ENCODE measurements around the gene ANKRD13C.
"Not testable (repeated sequence)": the region's sequence is repeated elsewhere in the genome, so short reads cannot be mapped to it uniquely, and the experiment has no call there.

The ANKRD13C gene

GRCh38 chr1:70355920-70356319, 1.4 kb upstream of the ANKRD13C start:
- no peak for DNase-seq

DNA sequence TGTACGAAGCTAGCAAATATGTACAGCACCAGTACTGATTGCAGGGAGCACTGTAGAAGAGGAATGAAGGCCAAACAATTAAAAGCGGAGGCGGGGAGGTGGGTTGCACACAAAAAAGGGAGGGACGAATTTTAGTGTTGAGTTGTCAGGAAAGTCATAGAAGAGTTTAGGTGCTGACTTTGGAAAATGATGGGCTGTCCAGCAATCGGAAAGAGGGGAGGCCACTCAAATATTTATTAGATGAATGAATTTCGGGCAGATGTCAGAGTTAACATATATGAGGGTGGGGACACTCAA, 537 bp upstream of the ANKRD13C start:
- DNase-seq, result no peak

DNA sequence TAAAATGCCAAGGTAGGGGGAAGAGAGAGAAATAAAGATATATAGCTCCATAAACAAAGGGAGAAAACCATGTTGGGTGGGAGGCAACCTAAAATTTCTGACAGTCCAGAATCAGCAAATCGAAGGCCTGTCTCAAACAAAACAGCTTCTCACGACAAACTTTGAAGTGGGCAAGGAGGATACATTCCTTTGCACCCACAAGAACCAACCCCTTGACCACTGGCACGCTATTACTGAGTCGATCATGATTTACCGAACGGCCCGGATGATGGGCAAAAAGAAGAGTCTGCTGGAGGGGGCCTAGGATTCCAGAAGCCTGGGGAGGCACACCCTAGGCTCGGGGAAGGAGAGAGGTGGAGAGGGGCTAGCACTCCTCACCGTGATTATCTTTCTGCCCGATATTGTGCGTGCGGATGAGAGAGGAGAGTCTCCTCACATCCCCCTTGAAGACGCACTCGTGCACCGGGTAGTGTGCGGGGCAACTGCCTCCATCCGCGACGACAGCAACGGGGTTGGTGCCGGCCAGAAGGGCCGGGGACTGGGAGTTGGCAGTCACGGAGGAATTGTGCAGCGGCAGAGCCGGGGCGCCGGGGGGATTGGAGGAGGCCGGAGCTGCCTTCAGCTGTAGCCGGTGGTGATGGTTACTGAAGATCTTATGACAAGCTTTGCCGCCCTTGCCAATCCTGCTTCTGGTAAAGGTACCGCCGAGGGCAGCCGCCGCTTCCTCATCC, 756 bp downstream of the ANKRD13C start:
- DNase-seq, result no peak

- DNase-seq, result no peak
These were observed 1.5 kb downstream of the ANKRD13C start for GRCh38 chr1:70353044-70353443.

DNA sequence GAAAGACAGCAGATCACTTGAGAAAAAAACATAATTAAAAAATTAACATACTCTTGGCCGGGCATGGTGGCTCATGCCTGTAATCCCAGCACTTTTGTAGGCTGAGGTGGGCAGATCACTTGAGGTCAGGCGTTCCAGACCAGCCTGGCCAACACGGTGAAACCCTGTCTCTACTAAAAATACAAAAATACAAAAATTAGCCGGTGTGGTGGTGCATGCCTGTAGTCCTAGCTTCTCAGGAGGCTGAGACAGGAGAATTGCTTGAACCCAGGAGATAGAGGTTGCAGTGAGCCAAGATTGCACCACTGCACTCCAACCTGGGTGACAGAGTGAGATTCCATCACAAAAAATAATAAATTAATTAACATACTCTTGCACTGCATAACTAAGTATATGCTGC, 4.7 kb downstream of the ANKRD13C start:
- DNase-seq, result not testable (repeated sequence)

- no peak for DNase-seq
These were observed 5.9 kb downstream of the ANKRD13C start for GRCh38 chr1:70348399-70349165.

DNA sequence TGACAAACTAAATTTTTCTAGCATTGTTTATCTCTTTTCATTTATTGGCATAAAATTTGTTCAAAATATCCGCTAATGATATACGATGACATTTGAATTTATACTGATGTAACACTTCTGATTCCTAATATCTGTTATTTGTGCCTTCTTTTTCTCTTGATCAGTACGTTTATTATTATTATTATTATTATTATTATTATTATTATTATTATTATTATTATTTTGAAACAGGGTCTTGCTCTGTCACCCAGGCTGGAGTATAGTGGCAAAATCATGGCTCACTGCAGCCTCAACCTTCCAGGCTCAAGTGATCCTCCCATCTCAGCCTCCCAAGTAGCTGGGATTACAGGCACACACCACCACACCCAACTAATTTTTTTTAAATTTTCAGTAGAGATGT, 14.9 kb downstream of the ANKRD13C start:
- DNase-seq, result not testable (repeated sequence)

DNA sequence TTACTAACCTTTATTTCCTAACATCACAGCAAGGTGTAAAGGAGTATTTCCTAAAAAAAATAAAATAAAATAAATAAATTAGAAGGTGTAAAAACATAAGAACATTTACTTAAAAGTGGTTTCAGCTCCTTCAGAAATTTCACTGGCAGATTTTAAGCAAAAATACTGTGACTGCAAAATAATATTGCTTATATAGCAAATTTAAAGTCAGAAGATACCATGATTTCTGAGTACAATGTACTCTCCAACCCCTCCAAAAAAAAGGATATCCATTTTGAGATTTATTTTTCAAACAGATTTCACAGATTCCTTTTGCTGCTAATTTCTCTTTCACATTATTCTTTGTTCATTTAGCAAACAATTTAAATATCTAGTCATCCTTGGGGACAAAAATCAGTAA, 18.5 kb downstream of the ANKRD13C start:
- DNase-seq, result no peak

DNA sequence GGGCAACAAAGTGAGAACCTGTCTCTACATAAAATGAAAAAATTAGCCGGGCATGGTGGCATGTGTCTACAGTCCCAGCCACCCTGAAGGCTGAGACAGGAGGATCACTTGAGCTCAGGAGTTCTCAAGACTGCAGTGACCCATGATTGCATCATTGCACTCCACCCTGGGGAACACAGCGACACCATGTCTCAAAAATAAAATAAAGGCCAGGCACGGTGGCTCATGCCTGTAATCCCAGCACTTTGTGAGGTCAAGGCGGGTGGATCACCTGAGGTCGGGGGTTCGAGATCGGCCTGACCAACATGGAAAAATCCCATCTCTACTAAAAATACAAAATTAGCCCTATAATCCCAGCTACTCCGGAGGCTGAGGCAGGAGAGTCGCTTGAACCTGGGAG, 20.1 kb downstream of the ANKRD13C start:
- no peak for DNase-seq

GRCh38 chr1:70333245-70333644, 21.3 kb downstream of the ANKRD13C start:
- DNase-seq, result no peak

DNA sequence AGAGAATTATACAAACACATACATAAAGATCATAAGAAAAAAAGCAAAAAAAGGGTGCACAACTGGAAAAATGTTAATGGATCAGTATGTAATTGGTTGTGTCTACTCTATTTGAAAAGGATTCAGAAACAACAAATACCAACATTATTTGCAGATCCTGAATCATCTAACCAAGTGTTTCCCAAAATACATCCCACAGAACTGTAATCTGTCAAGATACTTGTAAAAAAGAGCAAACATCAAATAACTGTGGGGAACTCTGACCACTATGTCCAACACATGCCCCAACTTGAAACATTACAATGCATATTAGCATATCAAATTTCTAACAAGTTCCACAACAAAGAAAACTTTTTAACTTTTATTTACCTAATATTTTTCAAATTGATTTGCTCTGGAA, 22.6 kb downstream of the ANKRD13C start:
- no peak for DNase-seq

DNA sequence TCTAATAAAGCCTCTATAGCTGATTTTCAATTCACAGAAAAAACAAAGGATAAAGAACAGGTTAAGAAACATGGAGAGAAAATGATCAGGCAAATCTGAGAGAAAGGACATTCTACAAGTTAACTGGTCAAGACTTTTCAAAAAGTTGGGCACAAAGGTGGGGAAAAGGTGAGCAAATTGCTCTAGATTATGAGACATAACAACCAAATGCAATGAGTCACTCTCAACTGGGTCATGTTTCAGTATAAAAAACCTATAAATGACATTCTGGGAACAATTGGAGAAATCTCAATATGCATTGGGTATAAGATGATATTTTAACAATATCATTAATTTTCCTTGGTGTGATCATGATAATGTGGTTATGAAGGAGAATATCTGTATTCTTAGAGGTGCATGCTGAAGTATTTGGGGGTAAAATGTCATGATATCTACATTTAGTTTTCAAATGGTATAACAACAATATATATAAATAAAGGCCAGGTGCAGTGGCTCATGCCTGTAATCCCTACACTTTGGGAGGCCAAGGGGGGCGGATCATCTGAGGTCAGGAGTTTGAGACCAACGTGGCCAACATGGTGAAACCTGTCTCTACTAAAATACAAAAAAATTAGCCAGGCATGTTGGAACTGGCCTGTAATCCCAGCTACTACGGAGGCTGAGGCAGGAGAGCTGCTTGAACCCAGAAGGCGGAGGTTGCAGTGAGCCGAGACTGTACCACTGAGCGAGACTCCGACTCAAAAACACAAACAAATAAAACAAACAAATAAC, 27.0 kb downstream of the ANKRD13C start:
- DNase-seq, result no peak

GRCh38 chr1:70324683-70325082, 29.8 kb downstream of the ANKRD13C start:
- no peak for DNase-seq

GRCh38 chr1:70319750-70320149, 34.8 kb downstream of the ANKRD13C start:
- no peak for DNase-seq

DNA sequence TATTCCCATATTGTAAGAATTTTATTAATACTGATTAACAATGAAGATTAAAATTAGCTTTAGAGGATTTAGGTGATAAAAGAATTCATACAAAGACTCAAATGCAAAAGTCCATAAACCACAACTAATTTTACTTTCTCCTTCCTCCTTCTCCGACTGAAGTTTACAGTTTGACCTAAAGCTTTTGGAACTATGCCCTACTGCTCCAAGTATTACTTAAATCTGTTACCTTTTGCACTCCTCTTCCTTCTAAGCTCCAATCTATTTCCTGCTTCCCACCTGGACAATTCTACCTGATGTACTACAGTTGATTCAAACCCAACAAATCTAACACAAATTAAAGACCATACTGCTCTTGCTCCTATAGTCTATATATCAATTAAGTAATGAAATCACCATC, 36.3 kb downstream of the ANKRD13C start:
- no peak for DNase-seq

DNA sequence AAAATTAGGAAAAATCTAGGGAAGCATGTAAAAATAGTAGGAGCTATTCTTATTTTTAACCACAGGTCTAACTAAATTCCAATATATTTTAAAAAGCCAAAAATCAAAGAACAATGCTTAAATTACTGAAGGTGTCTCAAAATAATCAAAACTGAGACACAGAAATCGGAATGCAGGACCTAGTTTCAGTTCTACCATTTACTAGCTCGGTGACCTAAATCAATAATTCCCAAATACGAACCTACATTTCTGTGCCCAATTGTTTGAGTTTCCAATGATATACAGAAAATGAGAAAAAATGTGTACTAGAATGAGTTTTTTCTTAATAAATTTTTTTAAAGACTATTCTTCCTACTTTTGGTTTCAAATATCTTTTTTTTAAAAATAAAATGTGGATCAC, 37.4 kb downstream of the ANKRD13C start:
- DNase-seq, result no peak

GRCh38 chr1:70315782-70316181, 38.7 kb downstream of the ANKRD13C start:
- DNase-seq, result no peak

- no peak for DNase-seq
These were observed 39.7 kb downstream of the ANKRD13C start for GRCh38 chr1:70314706-70315304.

DNA sequence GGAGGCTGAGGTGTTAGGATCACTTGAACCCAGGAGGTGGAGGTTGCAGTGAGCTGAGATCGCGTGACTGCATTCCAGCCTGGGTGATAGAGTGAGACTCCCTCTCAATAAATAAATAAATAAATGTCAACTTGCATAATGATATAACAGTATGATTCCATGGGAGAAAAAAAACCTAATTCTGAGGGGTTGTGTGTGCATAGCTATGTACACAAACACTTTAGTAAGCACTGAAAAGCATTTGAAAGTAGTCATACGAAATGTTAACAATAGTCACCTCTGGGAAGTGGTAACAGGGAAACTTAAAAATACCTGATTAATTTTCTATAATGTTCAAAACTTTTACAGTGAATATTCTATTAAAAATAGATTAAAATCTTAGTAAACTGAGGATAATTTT, 43.2 kb downstream of the ANKRD13C start:
- DNase-seq, result no peak

DNA sequence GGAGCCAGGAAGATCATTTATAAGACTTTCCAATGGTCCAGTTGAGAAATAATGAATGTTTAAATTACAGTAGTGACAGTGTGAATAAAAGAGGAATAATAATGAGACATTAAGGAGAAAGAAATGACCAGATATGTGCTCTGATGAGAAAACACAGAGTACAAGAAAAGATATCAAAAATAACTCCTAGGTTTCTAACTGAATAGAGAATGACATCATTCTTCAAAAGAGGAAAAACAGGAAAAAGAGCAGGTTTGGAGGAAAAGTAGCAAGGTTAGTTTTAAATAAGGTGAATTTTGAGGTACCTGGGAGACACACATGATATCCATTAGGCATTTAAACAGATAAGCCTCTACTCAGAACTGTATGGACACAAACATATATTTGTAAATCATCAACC, 55.0 kb downstream of the ANKRD13C start:
- no peak for DNase-seq

DNA sequence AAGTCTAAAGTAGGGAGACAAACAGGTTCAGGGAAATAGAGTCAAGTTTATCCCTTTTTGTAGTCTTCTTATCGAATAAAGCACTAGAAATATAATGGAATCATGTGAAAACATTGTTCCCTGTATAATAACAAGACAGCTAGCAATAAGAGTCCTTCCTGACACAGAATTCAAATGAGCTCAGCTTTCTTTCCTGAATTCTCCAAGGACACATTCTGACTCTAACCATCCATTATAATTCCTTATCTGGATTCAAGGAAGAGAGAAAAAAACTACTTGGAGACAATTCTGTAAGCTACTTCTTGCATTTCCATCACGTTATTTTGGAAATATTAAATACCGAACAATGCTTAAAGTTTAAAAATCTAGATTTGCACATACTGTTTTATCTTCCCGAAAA, 58.8 kb downstream of the ANKRD13C start:
- DNase-seq, result no peak

GRCh38 chr1:70293186-70293843, 61.2 kb downstream of the ANKRD13C start:
- DNase-seq, result no peak

DNA sequence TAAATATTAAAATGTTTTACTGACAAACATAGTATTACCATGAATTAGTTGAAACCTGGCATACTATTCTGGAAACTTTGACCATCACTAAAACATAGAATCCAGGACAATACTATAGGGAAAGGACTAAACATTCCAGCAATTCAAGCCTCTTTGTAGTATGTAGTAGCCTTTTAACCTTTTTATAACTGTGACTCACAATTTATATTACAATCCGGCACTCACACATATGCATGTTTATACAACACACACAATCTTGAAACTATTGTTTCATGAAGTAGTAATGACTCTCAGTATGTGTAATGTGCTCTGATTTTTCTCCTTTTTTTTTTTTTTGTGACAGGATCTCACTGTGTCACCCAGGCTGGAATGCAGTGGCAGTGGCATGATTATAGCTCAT, 64.3 kb downstream of the ANKRD13C start:
- DNase-seq, result no peak
